Transverse colon (tissue), 4 donors: ENCODE data around the gene DNAJC1.

Experiments
- POLR2A ChIP-seq: fragments of 450-650 bp; IDR thresholded peaks from one replicate; pipeline ENCODE4 v1.6.1; 2016; ENCODE audit warnings: antibody characterized with exemption, mild to moderate bottlenecking, moderate library complexity
- POLR2AphosphoS5 ChIP-seq, 3 donors: sonication (generic); formaldehyde crosslinking; IDR thresholded peaks; one replicate each; pipeline ENCODE4 v1.6.1; 2016; ENCODE audit warnings: antibody characterized with exemption in 3 of 3
- TF ChIP-seq, protein P1 (sequence below), 5 experiments: fragments of 200-600 bp in 3 of 5; fragments of 450-650 bp in 2 of 5; sonication (generic) in 3 of 5; IDR thresholded peaks; 1 replicate in 2 of 5; 2 replicates in 3 of 5; pipeline ENCODE4 v1.5.1; 2016 to 2017; ENCODE audit warnings: antibody characterized with exemption in 5 of 5, inconsistent platforms in 3 of 5, mild to moderate bottlenecking in 2 of 5, moderate library complexity in 1 of 5

DNA sequence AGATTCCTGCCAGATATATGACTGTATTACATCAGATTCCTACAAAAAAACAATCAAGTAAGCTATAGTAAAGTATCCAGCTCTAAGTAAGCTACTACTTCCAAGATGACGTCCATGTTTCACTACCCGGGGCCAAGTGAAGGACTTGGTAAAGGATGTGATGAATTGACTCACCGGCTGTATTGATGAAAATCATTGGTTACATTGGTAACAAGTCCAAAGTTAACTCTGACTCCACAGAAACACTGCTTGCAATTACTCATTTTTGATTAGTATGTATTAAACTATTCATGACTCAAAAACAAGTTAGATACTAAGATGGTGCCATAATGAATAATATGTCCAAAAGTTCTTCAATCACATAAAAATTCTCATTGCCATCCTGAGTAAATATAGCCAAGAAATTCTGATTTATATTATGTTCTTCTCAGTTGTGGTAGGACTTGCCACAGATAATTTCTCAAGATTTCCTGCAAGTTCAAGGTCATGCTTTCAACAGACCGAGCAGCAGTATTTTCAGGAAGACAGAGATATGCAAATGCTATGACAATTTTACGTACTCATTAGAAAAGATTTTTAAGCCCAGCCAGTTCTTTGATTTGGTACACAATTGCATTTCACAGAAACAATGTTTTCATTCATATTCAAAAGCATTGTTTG is 12.6 kb upstream of the DNAJC1 start:
- TF ChIP-seq, protein P1, sequence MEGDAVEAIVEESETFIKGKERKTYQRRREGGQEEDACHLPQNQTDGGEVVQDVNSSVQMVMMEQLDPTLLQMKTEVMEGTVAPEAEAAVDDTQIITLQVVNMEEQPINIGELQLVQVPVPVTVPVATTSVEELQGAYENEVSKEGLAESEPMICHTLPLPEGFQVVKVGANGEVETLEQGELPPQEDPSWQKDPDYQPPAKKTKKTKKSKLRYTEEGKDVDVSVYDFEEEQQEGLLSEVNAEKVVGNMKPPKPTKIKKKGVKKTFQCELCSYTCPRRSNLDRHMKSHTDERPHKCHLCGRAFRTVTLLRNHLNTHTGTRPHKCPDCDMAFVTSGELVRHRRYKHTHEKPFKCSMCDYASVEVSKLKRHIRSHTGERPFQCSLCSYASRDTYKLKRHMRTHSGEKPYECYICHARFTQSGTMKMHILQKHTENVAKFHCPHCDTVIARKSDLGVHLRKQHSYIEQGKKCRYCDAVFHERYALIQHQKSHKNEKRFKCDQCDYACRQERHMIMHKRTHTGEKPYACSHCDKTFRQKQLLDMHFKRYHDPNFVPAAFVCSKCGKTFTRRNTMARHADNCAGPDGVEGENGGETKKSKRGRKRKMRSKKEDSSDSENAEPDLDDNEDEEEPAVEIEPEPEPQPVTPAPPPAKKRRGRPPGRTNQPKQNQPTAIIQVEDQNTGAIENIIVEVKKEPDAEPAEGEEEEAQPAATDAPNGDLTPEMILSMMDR (IDR thresholded peaks at IDR 0.05): no peak
- TF ChIP-seq POLR2A (no peak), POLR2AphosphoS5 (IDR thresholded peaks at IDR 0.05) (no peak)
